Bronchial epithelial cell (primary cell): Measurements from ENCODE around the gene HSD17B2. TPM values are rescaled to one million over a fixed set of nuclear protein-coding genes. Genes with fewer than 3 reads are reported as not detected.

Source experiments
- DNase-seq: peaks from one replicate; pipeline ENCODE4 v3.0.0-alpha.2; 2010; ENCODE audit warnings: low read depth
- FAIRE-seq: peaks from 2 replicates; lab custom pipeline; 2011; peaks lifted over from hg19 to GRCh38; lab: Jason Lieb, UNC
- H3K27me3 ChIP-seq: 2 replicates; pipeline ENCODE4 v1.5.1; 2011; ENCODE audit warnings: low read length; ENCODE audit not compliant: control insufficient read depth, insufficient read depth
- H3K36me3 ChIP-seq: 2 replicates; pipeline ENCODE4 v1.5.1; 2011; ENCODE audit warnings: low read length; ENCODE audit not compliant: control insufficient read depth, insufficient read depth
- H3K4me3 ChIP-seq: 2 replicates; pipeline ENCODE4 v1.5.1; 2011; ENCODE audit warnings: mild to moderate bottlenecking, low read depth, low read length, control low read depth
- CTCF ChIP-seq: IDR thresholded peaks from 2 replicates; pipeline ENCODE4 v1.5.1; 2011; ENCODE audit warnings: mild to moderate bottlenecking, moderate library complexity, low read length, control low read depth, inconsistent platforms; ENCODE audit not compliant: insufficient read depth, severe bottlenecking
- total RNA-seq: library from RNA; depleted of rRNA; stranded (reverse); fragments of >200 nt; gene quantifications from 2 replicates; pipeline ENCODE4 v1.2.1, GENCODE V29; 2014

HSD17B2 gene
- total RNA-seq, 1 donor from 2014 or later: 63.7 TPM

GRCh38 chr16:82146556-82146955 lies 111.5 kb downstream of the HSD17B2 start:
- H3K4me3 ChIP-seq: no peak overlapping the region
- H3K36me3 ChIP-seq: peaks cover 4% of the 10 kb centered on the region
- FAIRE-seq (no peak), DNase-seq (no peak)
- H3K27me3 ChIP-seq: no peaks in the 10 kb centered on the region
- TF ChIP-seq CTCF: no peak

DNA sequence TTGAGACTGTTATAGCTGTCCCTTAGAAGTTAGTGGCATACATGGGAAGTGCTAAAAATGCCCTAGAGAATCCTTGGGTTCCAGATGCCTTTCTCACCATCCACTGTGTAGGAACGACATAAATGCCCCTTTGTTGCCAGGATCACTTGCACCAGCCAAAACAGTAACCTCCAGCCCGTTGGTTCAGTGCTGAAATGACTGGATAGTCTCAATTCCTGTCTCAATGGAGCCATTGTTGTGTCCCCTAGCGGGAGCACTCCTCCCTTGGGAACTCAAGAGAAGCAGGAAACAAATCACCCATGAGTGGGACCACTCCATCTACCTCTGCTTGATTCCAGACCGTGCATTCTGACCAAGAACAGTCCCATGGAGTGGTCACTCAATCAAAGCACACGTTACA lies 111.9 kb downstream of the HSD17B2 start:
- DNase-seq (no peak), FAIRE-seq (no peak)
- Histone ChIP-seq H3K36me3 (peaks cover 4% of the 10 kb centered on the region), H3K27me3 (no peaks in the 10 kb centered on the region), H3K4me3 (no peak overlapping the region)
- TF ChIP-seq CTCF: no peak

DNA sequence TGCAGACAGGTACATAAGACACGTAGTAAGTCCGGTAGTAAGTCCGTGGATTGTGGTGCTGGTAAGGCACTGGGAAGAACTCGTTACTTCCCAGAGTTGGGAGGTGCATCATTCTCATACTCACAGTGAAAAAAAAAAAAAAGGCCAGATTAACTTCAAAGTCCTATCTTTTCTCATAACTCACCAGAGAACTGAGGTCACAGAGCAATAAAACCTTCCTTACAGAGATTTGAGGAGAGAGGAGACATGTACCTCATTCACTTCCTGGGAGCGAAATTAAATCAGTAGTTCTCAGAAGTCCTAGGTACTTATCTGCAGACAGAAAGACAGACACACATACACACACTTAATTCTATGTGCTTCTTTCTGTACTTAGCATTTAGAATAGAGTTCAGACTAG lies 112.5 kb downstream of the HSD17B2 start:
- no peaks in the 10 kb centered on the region for H3K27me3 ChIP-seq
- TF ChIP-seq CTCF: no peak
- no peak for DNase-seq
- H3K36me3 ChIP-seq: peaks cover 4% of the 10 kb centered on the region
- no peak for FAIRE-seq
- no peak overlapping the region for H3K4me3 ChIP-seq

Other genes starting within 250 kb of the HSD17B2 start
- gene SDR42E1, start 23.8 kb upstream of the HSD17B2 start, total RNA-seq: 23.2 and 29.1 TPM in 2 replicates
- gene MPHOSPH6, start 135.0 kb downstream of the HSD17B2 start, total RNA-seq: 71.8 and 91.9 TPM in 2 replicates